Measurements from ENCODE around the gene FBXL17. TPM values are rescaled to one million over a fixed set of nuclear protein-coding genes. Genes with fewer than 3 reads are reported as not detected.

Gene FBXL17
- total RNA-seq, 1 donor from 2014 or later: 10.8 TPM

GRCh38 chr5:108003178-108003577 is 378.7 kb downstream of the FBXL17 start:
- intact Hi-C loops (cut with micrococcal nuclease): loop anchor here (1.0 to 2.0 kb wide), 4 partner anchors 86 to 1407 kb away; partner anchors contain the start of gene FBXL17

DNA sequence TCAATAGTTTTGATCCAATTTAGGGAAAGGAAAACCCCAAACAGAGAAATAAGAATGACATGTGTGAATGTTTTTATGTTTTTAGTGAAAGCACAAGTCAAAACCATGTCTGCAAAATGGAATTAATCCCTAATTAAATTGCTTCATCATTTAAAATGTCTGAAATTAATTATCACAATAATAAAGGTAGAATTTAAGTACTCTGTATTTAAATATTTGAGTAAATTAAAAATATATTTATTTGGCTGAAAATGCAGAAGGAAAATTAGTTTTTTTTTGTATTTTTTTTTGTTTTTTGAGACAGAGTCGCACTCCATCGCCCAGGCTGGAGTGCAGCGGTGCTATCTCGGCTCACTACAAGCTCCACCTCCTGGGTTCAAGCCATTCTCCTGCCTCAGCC is 380.7 kb downstream of the FBXL17 start:
- intact Hi-C loops (cut with micrococcal nuclease): no loop called here

DNA sequence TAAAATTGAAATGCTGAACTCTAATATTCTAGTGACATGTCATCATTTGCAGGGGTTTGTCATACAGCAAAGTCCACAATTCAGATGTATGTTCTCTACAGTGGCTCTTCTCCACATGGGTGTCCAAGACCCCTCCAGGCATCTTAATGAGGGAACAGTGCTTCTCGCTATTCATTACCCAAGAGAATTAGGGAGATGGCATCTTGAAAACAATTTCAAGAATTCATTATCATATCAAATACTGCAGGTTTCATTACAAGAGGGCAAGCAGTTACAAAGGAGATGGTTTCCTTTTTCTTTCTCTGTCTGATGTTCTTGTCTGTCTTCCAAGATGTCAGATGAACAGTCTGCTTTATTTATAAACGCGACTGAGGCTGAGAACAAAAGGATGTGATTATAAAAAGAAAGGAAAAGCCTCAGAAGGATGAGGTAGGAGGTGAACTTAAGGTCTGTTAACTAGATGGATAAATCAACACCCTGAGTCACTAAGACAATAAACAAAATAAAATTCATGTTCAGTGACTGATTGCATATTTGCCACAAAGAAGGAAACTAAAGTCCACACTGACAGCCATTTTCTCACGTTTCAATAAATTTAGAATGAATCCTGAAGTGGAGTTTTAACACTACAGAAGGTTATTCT is 384.4 kb downstream of the FBXL17 start:
- intact Hi-C loops (cut with micrococcal nuclease): no loop called here

DNA sequence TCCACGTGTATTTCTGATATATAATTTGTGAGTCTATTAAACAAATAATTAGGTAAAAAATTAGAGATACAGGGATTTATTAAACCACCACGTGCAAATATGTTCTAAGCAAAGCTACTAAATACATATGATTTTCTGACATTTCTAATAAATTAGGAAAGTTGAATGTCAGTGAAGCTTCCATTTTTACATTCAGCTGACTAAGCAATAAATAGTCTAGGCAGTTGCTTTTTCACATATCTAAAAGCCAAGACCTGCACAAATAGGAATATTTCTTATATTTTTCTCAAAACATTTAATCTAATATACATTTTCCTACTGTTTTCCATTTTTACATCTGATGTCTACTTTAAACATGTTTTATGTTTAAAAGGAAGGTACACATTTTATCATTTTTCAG is 388.6 kb downstream of the FBXL17 start:
- intact Hi-C loops (cut with micrococcal nuclease): no loop called here

DNA sequence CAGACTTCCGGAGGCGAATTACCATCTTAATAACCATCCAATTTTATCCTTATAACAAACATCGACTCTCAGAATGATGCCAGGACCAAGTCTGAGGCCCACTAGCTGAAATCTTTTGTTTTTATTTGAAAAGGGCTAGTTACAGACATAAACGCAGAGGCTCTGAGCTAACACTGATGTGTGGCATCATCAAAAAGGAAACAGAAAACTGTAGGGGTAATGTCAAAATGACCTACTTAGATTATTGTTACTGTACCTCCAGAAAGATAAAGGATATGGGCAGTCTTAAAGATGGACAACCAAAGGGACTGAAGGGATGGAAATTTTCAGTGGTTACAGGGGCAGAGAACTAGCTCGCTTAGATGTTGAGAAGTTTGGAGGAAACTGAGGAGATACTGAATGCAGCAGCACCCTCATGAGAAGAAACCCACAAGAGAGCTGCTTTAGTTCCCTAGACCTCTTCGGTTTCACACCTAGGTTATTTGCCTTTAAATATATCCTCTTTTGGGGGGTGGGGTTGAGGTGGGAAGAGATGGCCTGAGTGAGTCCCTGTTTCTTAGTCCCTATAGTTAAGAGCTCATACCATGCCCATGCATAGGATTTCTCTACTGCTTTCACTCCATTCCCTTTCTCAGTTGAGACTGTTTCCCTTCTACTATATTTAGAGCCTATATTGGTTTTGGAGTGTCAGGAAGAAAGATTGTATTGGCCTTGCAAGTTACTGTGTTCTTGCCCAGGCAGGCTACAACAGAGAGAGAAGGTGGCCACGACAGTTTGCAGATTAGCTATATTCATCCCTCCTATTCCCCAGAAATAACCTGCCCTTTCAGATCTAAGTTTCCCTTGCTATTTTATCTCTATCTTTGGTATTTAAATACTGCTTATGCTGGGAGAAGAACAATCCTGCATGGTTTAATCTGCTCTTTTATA is 390.8 kb downstream of the FBXL17 start:
- intact Hi-C loops (cut with micrococcal nuclease): no loop called here

- intact Hi-C loops (cut with micrococcal nuclease): no loop called here
Measured at GRCh38 chr5:107985144-107985543, 396.8 kb downstream of the FBXL17 start.

- intact Hi-C loops (cut with micrococcal nuclease): no loop called here
Measured at GRCh38 chr5:107982703-107983425, 399.0 kb downstream of the FBXL17 start.

DNA sequence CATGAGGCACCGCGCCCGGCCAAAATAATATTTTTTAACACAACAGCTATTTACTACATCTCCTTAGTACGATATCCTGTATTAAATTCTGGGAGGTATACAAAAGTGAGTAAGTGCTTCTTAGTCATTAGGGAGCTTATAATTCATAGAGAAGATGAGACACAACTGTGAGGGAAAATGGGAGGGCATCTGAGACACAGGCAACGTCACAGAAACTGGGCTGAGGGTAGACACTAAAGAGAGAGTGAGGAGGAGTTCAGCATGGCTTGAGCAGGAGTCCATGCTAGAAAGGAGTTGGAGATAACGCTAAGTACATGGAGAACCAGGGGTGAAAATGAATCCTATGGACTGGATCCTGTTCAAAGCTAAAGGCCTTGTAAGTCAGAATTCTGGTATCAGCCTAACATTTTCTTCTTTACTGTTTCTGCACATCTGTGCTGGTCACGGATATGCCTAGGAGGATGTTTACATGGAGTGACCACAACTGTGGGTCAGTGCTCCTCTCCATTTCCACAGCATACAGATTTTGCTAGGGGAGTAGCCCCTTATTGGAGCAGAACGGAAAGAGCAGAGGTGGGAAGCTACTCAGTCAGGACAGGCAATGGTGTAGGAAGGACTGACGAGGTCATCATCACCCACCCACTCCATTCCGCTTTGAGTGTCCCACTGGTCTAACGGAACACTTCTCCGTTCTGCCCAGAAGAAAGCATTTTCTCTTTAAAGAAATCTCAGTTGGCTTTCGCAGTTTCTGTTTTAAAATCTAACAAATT is 400.8 kb downstream of the FBXL17 start:
- intact Hi-C loops (cut with micrococcal nuclease): no loop called here

DNA sequence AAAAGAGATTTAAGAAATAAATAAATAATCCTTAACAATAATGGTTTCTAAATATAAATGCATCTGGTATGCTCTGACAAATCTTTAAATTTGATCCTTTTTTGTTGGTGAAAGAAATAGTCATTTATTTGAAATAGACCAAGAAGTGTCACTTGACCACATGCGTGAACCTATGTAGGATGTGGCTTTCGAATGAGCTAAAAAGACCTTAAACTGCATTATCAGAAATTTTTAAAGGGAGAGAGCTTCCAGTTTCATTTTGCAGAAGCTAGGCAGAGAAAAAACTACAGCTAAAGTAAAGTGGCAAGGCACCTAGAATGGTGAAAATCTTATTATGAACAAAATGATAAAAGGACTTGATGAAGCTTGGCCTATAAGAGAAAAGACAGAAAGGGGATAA is 402.0 kb downstream of the FBXL17 start:
- intact Hi-C loops (cut with micrococcal nuclease): no loop called here

DNA sequence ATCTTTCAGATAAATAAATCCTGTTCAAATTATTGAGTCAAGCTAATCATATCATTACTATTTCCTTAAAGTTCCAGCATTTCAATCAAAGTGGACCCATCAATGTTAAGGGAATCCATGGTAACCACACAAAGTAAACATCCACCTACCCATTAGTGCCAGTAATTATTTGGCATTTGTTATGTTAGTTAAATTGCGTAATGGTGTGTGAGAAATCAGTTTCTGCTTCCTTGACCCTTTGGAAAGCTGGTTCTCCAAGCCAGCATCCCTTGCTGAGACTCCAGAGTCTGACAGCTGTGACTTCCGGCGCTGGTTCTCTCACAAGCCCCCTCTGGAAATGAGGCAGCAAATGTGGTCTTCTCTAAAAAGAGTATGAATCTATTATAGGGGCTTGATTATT is 402.6 kb downstream of the FBXL17 start:
- intact Hi-C loops (cut with micrococcal nuclease): no loop called here

DNA sequence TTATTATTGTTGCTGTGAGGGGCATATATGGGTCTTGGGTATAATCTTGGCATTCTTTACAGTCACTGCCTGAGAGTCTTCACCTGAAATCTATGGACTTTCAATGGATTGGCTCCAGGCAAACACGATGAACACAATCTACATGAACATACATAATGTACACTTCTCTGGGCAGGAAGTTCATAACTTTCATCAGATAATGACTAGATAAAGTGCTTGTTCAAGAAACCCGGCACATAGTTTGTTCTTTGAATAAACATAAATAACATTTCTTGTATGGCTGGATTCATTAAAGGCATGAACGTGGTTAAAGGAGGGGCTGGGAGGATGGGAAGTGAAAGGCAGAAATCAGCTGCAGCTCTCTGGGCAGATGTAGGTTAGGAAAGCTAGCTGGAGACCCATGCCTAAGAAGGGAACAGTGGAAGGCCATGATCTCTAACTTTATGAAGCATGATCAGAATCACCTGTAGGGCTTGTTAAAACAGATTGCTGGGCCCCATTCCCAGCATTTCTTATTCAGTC is 404.3 kb downstream of the FBXL17 start:
- intact Hi-C loops (cut with micrococcal nuclease): no loop called here

DNA sequence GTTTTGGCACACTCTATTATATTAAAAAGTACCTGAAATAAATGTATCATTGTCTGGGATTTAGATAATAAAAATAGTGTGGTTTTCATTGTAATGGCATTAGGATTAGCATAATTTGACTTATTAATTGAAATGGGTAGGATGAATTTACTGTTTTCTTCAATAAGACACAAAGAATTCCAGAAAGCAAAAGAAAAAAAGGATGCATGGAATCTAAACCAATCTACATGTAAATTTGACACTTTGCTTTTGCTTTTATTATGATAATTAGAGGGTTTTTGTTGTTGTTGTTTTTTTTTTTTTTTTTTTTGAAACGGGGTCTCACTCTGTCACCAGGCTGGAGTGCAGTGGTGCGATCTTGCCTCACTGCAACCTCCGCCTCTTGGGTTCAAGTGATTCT is 406.3 kb downstream of the FBXL17 start:
- intact Hi-C loops (cut with micrococcal nuclease): no loop called here

DNA sequence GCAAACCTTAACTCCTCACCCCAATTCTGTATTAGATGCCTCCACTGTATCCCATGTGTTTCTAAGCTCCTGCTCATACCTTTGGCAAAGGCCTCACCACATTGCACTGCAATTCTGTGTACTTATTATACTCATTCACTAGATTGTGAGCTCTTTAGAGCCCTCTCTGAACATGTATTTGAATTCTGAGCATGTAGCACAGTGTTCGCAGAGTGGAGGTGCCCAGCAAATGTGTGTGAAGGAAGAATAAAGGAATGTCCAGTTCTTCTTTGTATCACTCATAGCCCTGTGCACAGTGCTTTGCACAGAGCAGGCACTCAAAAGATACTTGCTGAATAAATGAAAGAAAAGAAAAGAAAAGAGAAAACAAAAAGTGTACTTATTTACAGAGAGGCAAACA is 410.1 kb downstream of the FBXL17 start:
- intact Hi-C loops (cut with micrococcal nuclease): no loop called here

- intact Hi-C loops (cut with micrococcal nuclease): no loop called here
Measured at GRCh38 chr5:107969847-107970246, 412.1 kb downstream of the FBXL17 start.

- intact Hi-C loops (cut with micrococcal nuclease): no loop called here
Measured at GRCh38 chr5:107968998-107969397, 412.9 kb downstream of the FBXL17 start.

GRCh38 chr5:107968406-107968843 is 413.5 kb downstream of the FBXL17 start:
- intact Hi-C loops (cut with micrococcal nuclease): no loop called here

GRCh38 chr5:107966201-107966600 is 415.7 kb downstream of the FBXL17 start:
- intact Hi-C loops (cut with micrococcal nuclease): no loop called here

DNA sequence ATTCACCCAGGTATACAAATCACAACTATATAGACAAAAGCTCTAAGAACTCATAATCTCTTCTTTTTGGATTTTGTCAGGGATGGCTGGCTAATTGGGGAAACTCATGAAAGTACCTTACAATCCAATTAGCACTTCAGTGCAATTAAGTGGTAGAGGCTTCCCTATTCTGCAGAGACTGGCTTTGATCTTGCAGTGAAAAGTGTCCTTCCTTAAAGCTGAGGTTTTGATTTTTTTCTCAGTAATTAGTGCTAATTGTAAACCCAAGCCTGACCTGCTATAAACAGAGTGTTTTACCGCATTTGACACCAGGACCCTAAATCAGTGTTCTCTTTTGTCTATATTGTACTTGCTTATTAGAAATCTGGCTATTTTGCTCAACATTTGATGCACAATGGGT is 417.2 kb downstream of the FBXL17 start:
- intact Hi-C loops (cut with micrococcal nuclease): no loop called here

- intact Hi-C loops (cut with micrococcal nuclease): no loop called here
Measured at GRCh38 chr5:107959573-107960279, 422.2 kb downstream of the FBXL17 start.

GRCh38 chr5:107958861-107959260 is 423.0 kb downstream of the FBXL17 start:
- intact Hi-C loops (cut with micrococcal nuclease): no loop called here
